ENCODE measurements around the gene RPS6KB1. TPM values are rescaled to one million over a fixed set of nuclear protein-coding genes. Genes with fewer than 3 reads are reported as not detected.
"Not testable (repeated sequence)": the region's sequence is repeated elsewhere in the genome, so short reads cannot be mapped to it uniquely, and the experiment has no call there.

RPS6KB1 gene
- total RNA-seq, 1 donor from 2014 or later = 26.2 TPM

GRCh38 chr17:59940697-59941096, 47.8 kb downstream of the RPS6KB1 start:
- not testable (repeated sequence) for DNase-seq (ENCODE audit: low read depth)

- no peak for DNase-seq (ENCODE audit: low read depth)
Observed at GRCh38 chr17:59941131-59941530, 48.2 kb downstream of the RPS6KB1 start.

- not testable (repeated sequence) for DNase-seq (ENCODE audit: low read depth)
Observed at GRCh38 chr17:59946433-59946832, 53.5 kb downstream of the RPS6KB1 start.

- DNase-seq (ENCODE audit: low read depth) = peak; percentile 26
Observed at GRCh38 chr17:59947310-59947709, 54.4 kb downstream of the RPS6KB1 start.

GRCh38 chr17:59950049-59950448, 57.1 kb downstream of the RPS6KB1 start:
- DNase-seq (ENCODE audit: low read depth) = no peak

GRCh38 chr17:59954856-59955255, 61.9 kb downstream of the RPS6KB1 start:
- no peak for DNase-seq (ENCODE audit: low read depth)

- DNase-seq (ENCODE audit: low read depth) = not testable (repeated sequence)
Observed at GRCh38 chr17:59959574-59959973, 66.7 kb downstream of the RPS6KB1 start.

- no peak for DNase-seq (ENCODE audit: low read depth)
Observed at GRCh38 chr17:59962739-59963318, 69.9 kb downstream of the RPS6KB1 start.

- DNase-seq (ENCODE audit: low read depth) = peak; percentile 77
Observed at GRCh38 chr17:59963738-59964481, 71.0 kb downstream of the RPS6KB1 start.

GRCh38 chr17:59964482-59965328, 71.8 kb downstream of the RPS6KB1 start, which contains the start of gene RNFT1:
Gene RNFT1 (minus strand): TSS chr17:59964740. CDS start chr17:59964663, 77 bp downstream.
- DNase-seq (ENCODE audit: low read depth) = peak; percentile 90

GRCh38 chr17:59971771-59972170, 78.8 kb downstream of the RPS6KB1 start:
- DNase-seq (ENCODE audit: low read depth) = not testable (repeated sequence)

GRCh38 chr17:59972778-59973177, 79.9 kb downstream of the RPS6KB1 start:
- DNase-seq (ENCODE audit: low read depth) = peak; percentile 69

GRCh38 chr17:59973483-59973882, 80.6 kb downstream of the RPS6KB1 start:
- DNase-seq (ENCODE audit: low read depth) = not testable (repeated sequence)

- not testable (repeated sequence) for DNase-seq (ENCODE audit: low read depth)
Observed at GRCh38 chr17:59975166-59975565, 82.2 kb downstream of the RPS6KB1 start.

GRCh38 chr17:59996608-59997007, 103.7 kb downstream of the RPS6KB1 start:
- not testable (repeated sequence) for DNase-seq (ENCODE audit: low read depth)

Other genes starting within 250 kb of the RPS6KB1 start
- 27.2 and 37.9 TPM in 2 replicates for gene PTRH2, start 185.7 kb upstream of the RPS6KB1 start, total RNA-seq
- gene VMP1, start 185.5 kb upstream of the RPS6KB1 start, total RNA-seq = 234 and 277 TPM in 2 replicates
- gene TUBD1, start 178 bp upstream of the RPS6KB1 start, total RNA-seq = 2.3 and 5.9 TPM in 2 replicates
- 12.4 and 12.5 TPM in 2 replicates for gene RNFT1, start 71.6 kb downstream of the RPS6KB1 start, total RNA-seq
- 18.3 and 34.8 TPM in 2 replicates for gene HEATR6, start 185.8 kb downstream of the RPS6KB1 start, total RNA-seq